Measurements from ENCODE around the gene EIF2AK2.

DNA sequence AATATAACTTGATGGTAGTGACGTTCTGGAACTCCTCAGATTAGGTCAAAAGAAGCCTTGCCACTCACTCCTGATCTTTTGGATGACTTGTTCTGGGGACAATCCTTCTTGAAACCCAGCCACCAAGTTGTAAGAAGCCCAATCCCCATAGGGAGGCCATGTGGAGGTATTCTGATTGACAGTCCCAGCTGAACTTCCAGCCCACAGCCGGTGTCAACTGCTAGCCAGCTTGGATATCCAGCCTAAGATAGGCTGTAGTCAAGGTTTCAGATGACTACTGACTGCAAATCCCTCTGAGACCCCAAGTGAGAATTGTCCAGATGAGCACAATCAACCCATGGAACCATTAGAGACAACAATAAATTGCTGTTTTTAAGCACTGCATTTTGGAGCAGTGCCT is 31.4 kb downstream of the EIF2AK2 start:
- TF ChIP-seq, protein P1, sequence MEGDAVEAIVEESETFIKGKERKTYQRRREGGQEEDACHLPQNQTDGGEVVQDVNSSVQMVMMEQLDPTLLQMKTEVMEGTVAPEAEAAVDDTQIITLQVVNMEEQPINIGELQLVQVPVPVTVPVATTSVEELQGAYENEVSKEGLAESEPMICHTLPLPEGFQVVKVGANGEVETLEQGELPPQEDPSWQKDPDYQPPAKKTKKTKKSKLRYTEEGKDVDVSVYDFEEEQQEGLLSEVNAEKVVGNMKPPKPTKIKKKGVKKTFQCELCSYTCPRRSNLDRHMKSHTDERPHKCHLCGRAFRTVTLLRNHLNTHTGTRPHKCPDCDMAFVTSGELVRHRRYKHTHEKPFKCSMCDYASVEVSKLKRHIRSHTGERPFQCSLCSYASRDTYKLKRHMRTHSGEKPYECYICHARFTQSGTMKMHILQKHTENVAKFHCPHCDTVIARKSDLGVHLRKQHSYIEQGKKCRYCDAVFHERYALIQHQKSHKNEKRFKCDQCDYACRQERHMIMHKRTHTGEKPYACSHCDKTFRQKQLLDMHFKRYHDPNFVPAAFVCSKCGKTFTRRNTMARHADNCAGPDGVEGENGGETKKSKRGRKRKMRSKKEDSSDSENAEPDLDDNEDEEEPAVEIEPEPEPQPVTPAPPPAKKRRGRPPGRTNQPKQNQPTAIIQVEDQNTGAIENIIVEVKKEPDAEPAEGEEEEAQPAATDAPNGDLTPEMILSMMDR (IDR thresholded peaks at IDR 0.05; ENCODE audit: insufficient read depth, low read length) = no peak
- TF ChIP-seq SPI1 (IDR thresholded peaks at IDR 0.05; ENCODE audit: borderline replicate concordance, low read depth) (no peak), POLR2AphosphoS5 (IDR thresholded peaks at IDR 0.05; ENCODE audit: low read depth) (no peak)
- TF ChIP-seq, protein P2, sequence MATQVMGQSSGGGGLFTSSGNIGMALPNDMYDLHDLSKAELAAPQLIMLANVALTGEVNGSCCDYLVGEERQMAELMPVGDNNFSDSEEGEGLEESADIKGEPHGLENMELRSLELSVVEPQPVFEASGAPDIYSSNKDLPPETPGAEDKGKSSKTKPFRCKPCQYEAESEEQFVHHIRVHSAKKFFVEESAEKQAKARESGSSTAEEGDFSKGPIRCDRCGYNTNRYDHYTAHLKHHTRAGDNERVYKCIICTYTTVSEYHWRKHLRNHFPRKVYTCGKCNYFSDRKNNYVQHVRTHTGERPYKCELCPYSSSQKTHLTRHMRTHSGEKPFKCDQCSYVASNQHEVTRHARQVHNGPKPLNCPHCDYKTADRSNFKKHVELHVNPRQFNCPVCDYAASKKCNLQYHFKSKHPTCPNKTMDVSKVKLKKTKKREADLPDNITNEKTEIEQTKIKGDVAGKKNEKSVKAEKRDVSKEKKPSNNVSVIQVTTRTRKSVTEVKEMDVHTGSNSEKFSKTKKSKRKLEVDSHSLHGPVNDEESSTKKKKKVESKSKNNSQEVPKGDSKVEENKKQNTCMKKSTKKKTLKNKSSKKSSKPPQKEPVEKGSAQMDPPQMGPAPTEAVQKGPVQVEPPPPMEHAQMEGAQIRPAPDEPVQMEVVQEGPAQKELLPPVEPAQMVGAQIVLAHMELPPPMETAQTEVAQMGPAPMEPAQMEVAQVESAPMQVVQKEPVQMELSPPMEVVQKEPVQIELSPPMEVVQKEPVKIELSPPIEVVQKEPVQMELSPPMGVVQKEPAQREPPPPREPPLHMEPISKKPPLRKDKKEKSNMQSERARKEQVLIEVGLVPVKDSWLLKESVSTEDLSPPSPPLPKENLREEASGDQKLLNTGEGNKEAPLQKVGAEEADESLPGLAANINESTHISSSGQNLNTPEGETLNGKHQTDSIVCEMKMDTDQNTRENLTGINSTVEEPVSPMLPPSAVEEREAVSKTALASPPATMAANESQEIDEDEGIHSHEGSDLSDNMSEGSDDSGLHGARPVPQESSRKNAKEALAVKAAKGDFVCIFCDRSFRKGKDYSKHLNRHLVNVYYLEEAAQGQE (IDR thresholded peaks at IDR 0.05; ENCODE audit: insufficient replicate concordance, low read depth) = no peak
